Measurements from ENCODE around the gene MEIKIN. TPM values are rescaled to one million over a fixed set of nuclear protein-coding genes. Genes with fewer than 3 reads are reported as not detected.

Gene MEIKIN
- total RNA-seq, 3 donors from 2014 or later (not counting 1 experiment from before 2014, with no cell fraction given): 1.1 TPM; not detected in 2

DNA sequence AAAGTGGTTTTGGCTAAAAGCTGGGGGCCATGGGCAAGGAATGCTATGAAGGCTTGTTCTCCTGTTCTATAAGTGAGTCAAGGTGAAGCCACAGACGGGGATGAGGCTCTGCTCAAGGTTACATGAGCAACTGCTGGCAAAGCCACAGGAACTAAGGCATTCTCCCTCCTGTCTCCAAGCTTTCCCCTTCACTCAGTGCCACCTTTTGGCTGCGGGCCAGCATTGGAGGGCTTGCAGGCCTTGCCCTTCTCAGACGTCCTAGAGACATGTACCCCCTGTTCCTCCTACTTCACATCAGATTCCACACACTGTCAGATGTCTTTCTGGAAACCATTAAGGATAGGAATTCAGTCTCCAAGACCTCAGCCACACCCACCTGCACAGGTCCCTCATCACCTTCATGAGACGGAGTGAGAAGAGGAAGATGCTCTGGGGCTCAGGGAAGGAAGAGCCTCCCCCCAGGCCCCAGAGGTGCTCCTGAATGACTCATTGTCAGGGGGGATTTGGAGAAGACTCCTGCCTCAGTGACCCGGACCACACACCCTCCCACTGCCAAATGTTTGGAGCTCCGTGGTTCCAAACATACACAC lies 20.5 kb upstream of the MEIKIN start:
- ATAC-seq (no peak), DNase-seq (no peak)
- H3K27ac ChIP-seq (ENCODE audit: low read length): no peak overlapping the region
- WGBS (ENCODE audit: insufficient coverage): 72% methylated on average over 5 of the region's 6 CpGs
- intact Hi-C loops (cut with micrococcal nuclease): no loop called here
- H3K4me3 ChIP-seq (ENCODE audit: low read length): no peak overlapping the region
- no peaks in the 10 kb centered on the region for H3K9me3 ChIP-seq (ENCODE audit: control insufficient read depth, insufficient read depth, low read length)
- no peaks in the 10 kb centered on the region for H3K36me3 Mint-ChIP-seq
- no peaks in the 10 kb centered on the region for H3K9me3 Mint-ChIP-seq
- no peaks in the 10 kb centered on the region for H3K4me1 Mint-ChIP-seq
- H3K27ac Mint-ChIP-seq: no peak overlapping the region
- TF ChIP-seq CTCF (IDR thresholded peaks at IDR 0.05): no peak
- no peaks in the 10 kb centered on the region for H3K27me3 ChIP-seq (ENCODE audit: control insufficient read depth, insufficient read depth, low read length)
- no peaks in the 10 kb centered on the region for H3K4me1 ChIP-seq (ENCODE audit: control insufficient read depth, insufficient read depth, low read length)
- H3K4me3 Mint-ChIP-seq: no peak overlapping the region
- no peaks in the 10 kb centered on the region for H3K36me3 ChIP-seq (ENCODE audit: control insufficient read depth, insufficient read depth, low read length)
- H3K27me3 Mint-ChIP-seq (ENCODE audit: low read depth in 2 of 2): peaks cover 0 to 6% of the 10 kb centered on the region in 2 donors

- DNase-seq: no peak
- Histone ChIP-seq H3K36me3 (ENCODE audit: control insufficient read depth, insufficient read depth, low read length) (no peaks in the 10 kb centered on the region), H3K27ac (ENCODE audit: low read length) (no peak overlapping the region), H3K27me3 (ENCODE audit: control insufficient read depth, insufficient read depth, low read length) (no peaks in the 10 kb centered on the region), H3K9me3 (ENCODE audit: control insufficient read depth, insufficient read depth, low read length) (no peaks in the 10 kb centered on the region), H3K4me1 (ENCODE audit: control insufficient read depth, insufficient read depth, low read length) (no peaks in the 10 kb centered on the region), H3K4me3 (ENCODE audit: low read length) (no peak overlapping the region)
- H3K4me1 Mint-ChIP-seq: no peaks in the 10 kb centered on the region
- H3K4me3 Mint-ChIP-seq: no peak overlapping the region
- no peaks in the 10 kb centered on the region for H3K9me3 Mint-ChIP-seq
- H3K27me3 Mint-ChIP-seq (ENCODE audit: low read depth in 2 of 2): peaks cover 0 to 3% of the 10 kb centered on the region in 2 donors
- WGBS (ENCODE audit: insufficient coverage): 82% methylated on average over 3 of the region's 3 CpGs
- H3K36me3 Mint-ChIP-seq: no peaks in the 10 kb centered on the region
- TF ChIP-seq CTCF (IDR thresholded peaks at IDR 0.05): no peak
- H3K27ac Mint-ChIP-seq: no peak overlapping the region
- no peak for ATAC-seq
- intact Hi-C loops (cut with micrococcal nuclease): no loop called here
Observed at GRCh38 chr5:131959906-131960305, 14.4 kb upstream of the MEIKIN start.

DNA sequence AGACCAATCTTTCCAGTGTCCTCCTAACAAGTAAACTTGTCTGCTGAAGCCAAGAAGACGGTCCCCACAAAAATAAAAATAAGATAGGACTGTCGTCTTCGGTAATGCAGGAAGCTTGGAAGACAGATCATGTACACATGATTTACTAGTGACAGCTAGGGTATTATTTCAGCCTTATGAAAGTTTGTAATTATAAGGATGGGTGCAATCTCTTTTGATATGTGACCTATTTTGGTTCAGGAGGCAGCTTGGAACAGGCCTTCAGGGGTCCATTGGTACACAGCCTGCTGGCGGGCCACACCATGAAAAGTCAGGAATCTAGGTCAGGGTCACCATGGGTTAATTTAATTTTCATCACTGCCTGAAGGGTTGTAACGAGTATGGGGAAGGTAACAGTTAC lies 13.7 kb upstream of the MEIKIN start:
- intact Hi-C loops (cut with micrococcal nuclease): no loop called here
- Histone ChIP-seq H3K4me1 (ENCODE audit: control insufficient read depth, insufficient read depth, low read length) (no peaks in the 10 kb centered on the region), H3K36me3 (ENCODE audit: control insufficient read depth, insufficient read depth, low read length) (no peaks in the 10 kb centered on the region), H3K4me3 (ENCODE audit: low read length) (no peak overlapping the region), H3K27me3 (ENCODE audit: control insufficient read depth, insufficient read depth, low read length) (no peaks in the 10 kb centered on the region), H3K27ac (ENCODE audit: low read length) (no peak overlapping the region), H3K9me3 (ENCODE audit: control insufficient read depth, insufficient read depth, low read length) (no peaks in the 10 kb centered on the region)
- DNase-seq (no peak), ATAC-seq (no peak)
- Mint-ChIP-seq H3K9me3 (no peaks in the 10 kb centered on the region), H3K4me3 (no peak overlapping the region), H3K27ac (no peak overlapping the region), H3K4me1 (no peaks in the 10 kb centered on the region), H3K36me3 (no peaks in the 10 kb centered on the region), H3K27me3 (ENCODE audit: low read depth in 2 of 2) (peaks cover 0 to 6% of the 10 kb centered on the region in 2 donors)
- WGBS (ENCODE audit: insufficient coverage): 97% methylated on average over 4 of the region's 5 CpGs
- TF ChIP-seq CTCF (IDR thresholded peaks at IDR 0.05): no peak
